Activated B cell treated with CpG ODN at 0.5 μM for 24 hours (primary cell): Measurements from ENCODE around the gene ADAMTSL4. TPM values are rescaled to one million over a fixed set of nuclear protein-coding genes. Genes with fewer than 3 reads are reported as not detected.

Experiments
- ATAC-seq: fragments of 200-7000 bp; cut with Tn5 transposase; one replicate; pipeline ENCODE4 v1.10.0; 2021; ENCODE audit warnings: low read depth, mild to moderate bottlenecking, moderate library complexity
- CTCF ChIA-PET: fragments of 350-600 bp; sonication (Branson Sonifier 250); formaldehyde crosslinking; loops from one replicate; lab custom pipeline; 2021; ENCODE audit warnings: antibody characterized with exemption; lab: Charles Lee
- POLR2A ChIA-PET: fragments of 350-600 bp; sonication (Branson Sonifier 250); formaldehyde crosslinking; loops from one replicate; lab custom pipeline; 2021; ENCODE audit warnings: antibody characterized with exemption; lab: Charles Lee
- DNase-seq: peaks from one replicate; pipeline ENCODE4 v3.0.0; 2022
- H3K27ac Mint-ChIP-seq: one replicate; pipeline ENCODE4 v1.8.0; 2020; ENCODE audit warnings: mixed read lengths
- H3K27me3 Mint-ChIP-seq: one replicate; pipeline ENCODE4 v1.8.0; 2021; ENCODE audit warnings: mixed read lengths
- H3K36me3 Mint-ChIP-seq: one replicate; pipeline ENCODE4 v1.8.0; 2021; ENCODE audit warnings: low read depth, mixed read lengths
- H3K4me1 Mint-ChIP-seq: one replicate; pipeline ENCODE4 v1.8.0; 2021; ENCODE audit warnings: mixed read lengths
- H3K4me3 Mint-ChIP-seq: one replicate; pipeline ENCODE4 v1.8.0; 2020; ENCODE audit warnings: mild to moderate bottlenecking, mixed read lengths
- H3K9me3 Mint-ChIP-seq: one replicate; pipeline ENCODE4 v1.8.0; 2020; ENCODE audit warnings: mixed read lengths
- CTCF ChIP-seq: fragments of 200-600 bp; IDR thresholded peaks from one replicate; pipeline ENCODE4 v1.8.0; 2022; ENCODE audit warnings: antibody characterized with exemption, mild to moderate bottlenecking
- intact Hi-C: fragments of 100-400 bp; cut with micrococcal nuclease; formaldehyde crosslinking; loops from one replicate; pipeline ENCODE4 v1.15.1; 2024
- total RNA-seq: library from RNA; stranded (reverse); gene quantifications from 2 replicates; pipeline ENCODE4 v1.2.3, GENCODE V29; 2022

The ADAMTSL4 gene
- total RNA-seq, 1 donor from 2014 or later: 0.11 TPM

- ChIA-PET POLR2A (no interaction called here), CTCF (interaction anchor here (1.7 kb wide), 1 partner anchor 265 kb away, joined by 3 read pairs; no protein-coding TSS in a partner anchor)
- TF ChIP-seq CTCF: no peak
- ATAC-seq (no peak), DNase-seq (no peak)
- Mint-ChIP-seq H3K27me3 (no peaks in the 10 kb centered on the region), H3K4me3 (no peak overlapping the region), H3K4me1 (peaks cover 15% of the 10 kb centered on the region), H3K27ac (no peak overlapping the region), H3K36me3 (no peaks in the 10 kb centered on the region), H3K9me3 (no peaks in the 10 kb centered on the region)
- intact Hi-C loops: no loop called here
These were observed 27.8 kb upstream of the ADAMTSL4 start for GRCh38 chr1:150521196-150521968.

GRCh38 chr1:150525348-150525747, 23.9 kb upstream of the ADAMTSL4 start:
- Mint-ChIP-seq H3K4me1 (no peaks in the 10 kb centered on the region), H3K4me3 (no peak overlapping the region), H3K9me3 (no peaks in the 10 kb centered on the region), H3K36me3 (no peaks in the 10 kb centered on the region), H3K27me3 (no peaks in the 10 kb centered on the region), H3K27ac (no peak overlapping the region)
- CTCF ChIA-PET: no interaction called here
- DNase-seq (no peak), ATAC-seq (no peak)
- POLR2A ChIA-PET: no interaction called here
- intact Hi-C loops: no loop called here
- no peak for TF ChIP-seq CTCF

GRCh38 chr1:150528196-150528595, 21.0 kb upstream of the ADAMTSL4 start:
- CTCF ChIA-PET: no interaction called here
- no peaks in the 10 kb centered on the region for H3K36me3 Mint-ChIP-seq

GRCh38 chr1:150529017-150529416, 20.2 kb upstream of the ADAMTSL4 start:
- DNase-seq (no peak), ATAC-seq (no peak)
- H3K36me3 Mint-ChIP-seq: no peaks in the 10 kb centered on the region
- TF ChIP-seq CTCF: no peak
- H3K27ac Mint-ChIP-seq: no peak overlapping the region
- ChIA-PET CTCF (no interaction called here), POLR2A (interaction anchor here (0.7 kb wide), 1 partner anchor 71 kb away, joined by 3 read pairs; no protein-coding TSS in a partner anchor)
- intact Hi-C loops: no loop called here
- H3K4me3 Mint-ChIP-seq: no peak overlapping the region
- no peaks in the 10 kb centered on the region for H3K4me1 Mint-ChIP-seq
- no peaks in the 10 kb centered on the region for H3K9me3 Mint-ChIP-seq
- H3K27me3 Mint-ChIP-seq: no peaks in the 10 kb centered on the region

More at GRCh38 chr1:150528196-150528595, 21.0 kb upstream of the ADAMTSL4 start:
- POLR2A ChIA-PET: no interaction called here
- intact Hi-C loops: no loop called here
- TF ChIP-seq CTCF: no peak
- no peak for ATAC-seq
- no peaks in the 10 kb centered on the region for H3K4me1 Mint-ChIP-seq
- H3K4me3 Mint-ChIP-seq: no peak overlapping the region
- H3K27ac Mint-ChIP-seq: no peak overlapping the region
- no peaks in the 10 kb centered on the region for H3K9me3 Mint-ChIP-seq
- no peaks in the 10 kb centered on the region for H3K27me3 Mint-ChIP-seq
- no peak for DNase-seq

- ATAC-seq (no peak), DNase-seq (no peak)
- POLR2A ChIA-PET: no interaction called here
- TF ChIP-seq CTCF: no peak
- no peak overlapping the region for H3K4me3 Mint-ChIP-seq
- H3K4me1 Mint-ChIP-seq: no peaks in the 10 kb centered on the region
- no peaks in the 10 kb centered on the region for H3K9me3 Mint-ChIP-seq
- no peak overlapping the region for H3K27ac Mint-ChIP-seq
- no peaks in the 10 kb centered on the region for H3K27me3 Mint-ChIP-seq
- no peaks in the 10 kb centered on the region for H3K36me3 Mint-ChIP-seq
- CTCF ChIA-PET: interaction anchor here (0.8 to 2.1 kb wide), 3 partner anchors 62 to 92 kb away, joined by 3 to 12 read pairs (median 3); no protein-coding TSS in a partner anchor
- intact Hi-C loops: no loop called here
These were observed 18.6 kb upstream of the ADAMTSL4 start for GRCh38 chr1:150530491-150531159.
